GM13977 (cell line): ENCODE data around the gene CACNG8.

ENCODE experiments used
- DNase-seq: peaks from one replicate; pipeline ENCODE4 v3.0.0; 2012; ENCODE audit warnings: low spot score
- CTCF ChIP-seq: IDR thresholded peaks from 2 replicates; pipeline ENCODE4 v1.5.1; 2012; ENCODE audit warnings: mild to moderate bottlenecking, control low read depth; ENCODE audit not compliant: insufficient read depth; ENCODE audit errors: extremely low read depth, missing control alignments
- in situ Hi-C: fragments of 300-500 bp; cut with MboI; formaldehyde crosslinking; loops from one replicate; pipeline ENCODE4 v1.12.0; 2022; ENCODE audit warnings: low sequenced_read_pairs, low pct_unique_long_range_greater_than_20kb, mixed read lengths, inconsistent platforms; ENCODE audit not compliant: unreplicated experiment

CACNG8 gene

GRCh38 chr19:53951436-53951835 lies 11.3 kb upstream of the CACNG8 start:
- TF ChIP-seq CTCF: no peak
- in situ Hi-C loops: no loop called here
- no peak for DNase-seq

- in situ Hi-C loops: no loop called here
- TF ChIP-seq CTCF: no peak
- DNase-seq: no peak
Observed at GRCh38 chr19:53951947-53952346, 10.8 kb upstream of the CACNG8 start.

- no peak for TF ChIP-seq CTCF
- in situ Hi-C loops: no loop called here
Observed at GRCh38 chr19:53953383-53953782, 9.4 kb upstream of the CACNG8 start.

GRCh38 chr19:53957448-53958167 lies 5.1 kb upstream of the CACNG8 start:
- DNase-seq: no peak
- in situ Hi-C loops: no loop called here
- TF ChIP-seq CTCF: no peak

More at GRCh38 chr19:53953383-53953782, 9.4 kb upstream of the CACNG8 start:
- no peak for DNase-seq

GRCh38 chr19:53958168-53958571 lies 4.6 kb upstream of the CACNG8 start:
- in situ Hi-C loops: no loop called here
- DNase-seq: no peak
- TF ChIP-seq CTCF: no peak

GRCh38 chr19:53958823-53959757 lies 3.6 kb upstream of the CACNG8 start:
- TF ChIP-seq CTCF: no peak
- in situ Hi-C loops: no loop called here
- DNase-seq: no peak
